Islet of Langerhans (tissue), 1 donor: Measurements from ENCODE around the gene MED7.
A peak's percentile ranks its signal among the peaks of the same experiment; 100 is the strongest.
"Not testable (repeated sequence)": the region's sequence is repeated elsewhere in the genome, so short reads cannot be mapped to it uniquely, and the experiment has no call there.

Source experiments
- FAIRE-seq: peaks from one replicate; lab custom pipeline; 2011; peaks lifted over from hg19 to GRCh38; lab: Jason Lieb, UNC

Gene MED7, protein sequence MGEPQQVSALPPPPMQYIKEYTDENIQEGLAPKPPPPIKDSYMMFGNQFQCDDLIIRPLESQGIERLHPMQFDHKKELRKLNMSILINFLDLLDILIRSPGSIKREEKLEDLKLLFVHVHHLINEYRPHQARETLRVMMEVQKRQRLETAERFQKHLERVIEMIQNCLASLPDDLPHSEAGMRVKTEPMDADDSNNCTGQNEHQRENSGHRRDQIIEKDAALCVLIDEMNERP

DNA sequence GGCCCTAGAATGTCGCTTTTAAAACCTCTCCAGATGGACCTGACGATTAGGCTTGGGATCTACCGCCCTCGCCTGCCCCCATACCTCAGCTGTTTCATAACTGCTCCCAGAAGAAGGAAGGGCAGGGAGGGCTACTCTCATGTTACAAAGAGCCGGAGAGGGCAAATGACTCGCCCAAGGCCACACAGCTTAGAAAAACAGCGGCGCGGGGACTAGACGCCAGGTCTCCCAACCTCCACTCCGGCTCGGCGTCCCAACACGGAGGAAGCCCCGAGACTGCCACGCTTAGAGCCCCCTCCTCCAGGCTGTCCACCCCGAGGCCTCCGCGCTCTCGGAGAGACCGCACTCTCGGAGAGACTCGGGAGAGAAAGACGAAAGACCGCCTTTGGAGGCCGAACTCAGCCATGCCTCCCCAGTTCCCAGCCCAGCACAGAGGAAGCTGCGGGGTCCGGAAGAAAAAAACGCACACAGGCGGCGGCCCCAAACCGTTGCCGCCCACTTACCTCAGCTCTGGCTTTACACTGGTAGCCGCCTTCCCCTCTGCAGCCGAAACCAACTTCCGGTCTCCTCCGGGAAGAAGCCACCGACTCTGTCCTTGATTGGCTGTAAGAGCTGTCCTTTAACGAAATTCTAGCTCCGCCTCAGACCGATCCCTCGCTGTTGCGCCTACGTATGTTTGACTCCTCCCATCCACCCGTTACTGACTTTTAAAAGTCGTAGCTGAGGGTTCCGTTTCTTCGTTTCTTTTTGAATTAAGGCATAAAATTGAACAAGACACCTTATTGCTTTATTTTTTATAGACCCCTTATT, at the start of gene MED7:
Gene MED7, minus strand, starts transcription at position 549 of the 810 bp plus-strand sequence. CDS start 3,434 bp downstream, outside the sequence.
- peak; percentile 99 for FAIRE-seq

DNA sequence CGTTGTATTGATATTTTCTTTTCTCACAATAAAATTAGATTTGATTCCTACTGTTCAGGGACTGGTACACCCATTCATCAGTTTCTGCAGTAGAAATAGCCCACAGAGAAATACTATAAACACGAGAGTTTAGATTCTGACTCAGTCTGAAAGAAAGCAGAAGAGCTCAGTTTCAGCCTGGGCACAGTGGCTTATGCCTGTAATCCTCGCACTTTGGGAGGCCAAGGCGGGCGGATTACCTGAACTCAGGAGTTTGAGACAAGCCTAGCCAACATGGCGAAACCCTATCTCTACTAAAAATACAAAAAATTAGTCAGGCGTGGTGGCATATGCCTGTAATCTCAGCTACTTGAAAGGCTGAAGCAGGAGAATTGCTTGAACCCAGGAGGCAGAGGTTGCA, 46.6 kb upstream of the MED7 start:
- FAIRE-seq, result no peak

DNA sequence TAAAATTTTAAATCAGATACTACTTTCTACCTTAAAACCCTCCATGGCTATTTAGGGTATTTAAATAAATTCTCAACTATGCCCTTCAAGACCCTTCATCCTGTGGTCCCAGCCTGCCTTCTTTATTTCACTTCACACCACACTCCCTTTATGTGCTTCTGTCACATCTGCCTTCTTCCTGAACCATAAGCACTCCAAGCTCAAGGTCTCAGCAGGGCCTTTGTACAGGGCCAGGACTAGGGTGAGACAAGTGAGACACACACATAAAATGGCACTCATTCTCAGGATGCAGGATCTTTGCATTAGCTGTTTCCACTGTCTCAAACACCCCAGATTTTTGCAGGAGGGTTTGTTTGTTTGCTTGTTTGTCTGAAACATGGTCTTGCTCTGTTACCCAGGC, 45.6 kb upstream of the MED7 start:
- FAIRE-seq, result no peak

DNA sequence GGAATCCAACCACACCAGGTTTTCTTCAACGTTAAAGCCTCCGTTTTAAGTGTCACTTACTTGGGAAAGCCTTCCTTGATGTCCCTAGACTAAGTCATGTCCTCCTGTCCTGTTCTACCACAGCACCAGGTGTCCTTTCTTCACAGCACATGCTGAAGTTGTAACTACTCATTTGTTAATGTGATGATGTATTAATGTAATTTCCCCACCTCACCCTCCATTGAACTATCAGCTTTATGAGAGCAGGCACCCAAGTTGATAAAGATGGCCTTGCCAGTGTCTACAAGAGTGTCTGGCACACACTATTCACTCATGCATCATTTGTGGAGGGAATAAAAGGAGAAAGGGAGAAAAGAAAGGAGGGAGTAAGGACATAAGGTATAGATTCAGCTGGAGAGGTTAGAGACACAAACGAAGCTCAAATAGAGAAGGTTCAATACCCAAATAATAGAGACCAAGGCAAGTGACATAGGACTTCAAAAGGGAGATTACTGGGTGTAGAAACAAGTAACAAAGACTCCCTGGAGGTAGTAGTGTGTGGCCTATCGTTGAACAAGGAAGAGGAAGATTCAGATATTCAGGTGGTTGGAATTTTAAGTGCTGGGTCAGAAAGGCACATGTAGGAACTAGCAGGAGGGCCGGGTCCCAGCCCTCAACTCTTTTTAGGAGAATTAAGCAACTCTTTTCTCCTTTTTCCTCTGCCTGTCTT, 44.5 kb upstream of the MED7 start:
- FAIRE-seq, result no peak

DNA sequence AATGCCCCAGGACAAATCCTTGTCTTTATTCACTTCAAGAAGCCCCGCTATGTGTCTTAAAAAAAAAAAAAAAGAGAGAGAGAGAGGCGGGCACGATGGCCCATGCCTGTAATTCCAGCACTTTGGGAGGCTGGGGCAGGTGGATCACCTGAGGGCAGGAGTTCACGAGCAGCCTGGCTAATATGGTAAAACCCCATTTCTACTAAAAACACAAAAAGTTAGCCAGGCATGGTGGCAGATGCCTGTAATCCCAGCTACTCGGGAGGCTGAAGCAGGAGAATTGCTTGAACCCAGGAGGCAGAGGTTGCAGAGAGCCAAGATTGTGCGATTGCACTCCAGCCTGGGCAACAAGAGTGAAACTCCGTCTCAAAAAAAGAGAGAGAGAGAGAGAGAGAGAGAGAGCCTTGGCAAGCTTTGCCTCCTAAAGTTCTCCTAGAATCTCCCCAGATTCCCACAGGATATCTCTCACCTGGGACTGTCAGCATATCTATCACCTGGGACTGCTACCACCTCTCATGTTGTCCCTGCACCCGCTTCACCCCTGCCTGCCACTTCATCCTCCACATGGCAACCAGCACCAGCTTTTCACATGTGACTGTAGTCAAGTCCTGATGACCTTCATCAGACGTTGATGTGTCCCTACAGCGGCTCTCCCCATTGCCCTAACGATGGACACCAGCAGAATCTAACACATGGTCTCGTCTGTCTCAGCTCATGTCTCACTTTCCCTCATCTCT, 43.8 kb upstream of the MED7 start:
- no peak for FAIRE-seq

DNA sequence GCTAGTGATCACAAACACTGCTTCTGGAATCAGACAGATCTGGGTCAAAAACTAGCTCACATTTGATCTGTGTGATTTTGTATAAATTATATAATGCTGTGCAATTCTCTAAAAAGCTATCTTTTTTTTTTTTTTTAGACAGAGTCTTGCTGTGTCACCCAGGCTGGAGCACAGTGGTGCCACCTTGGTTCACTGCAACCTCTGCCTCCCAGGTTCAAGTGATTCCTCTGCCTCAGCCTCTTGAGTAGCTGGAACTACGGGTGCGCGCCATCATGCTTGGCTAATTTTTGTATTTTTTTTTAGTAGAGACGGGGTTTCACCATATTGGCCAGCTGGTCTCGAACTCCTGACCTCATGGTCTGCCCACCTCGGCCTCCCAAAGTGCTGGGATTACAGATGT, 42.5 kb upstream of the MED7 start:
- not testable (repeated sequence) for FAIRE-seq

DNA sequence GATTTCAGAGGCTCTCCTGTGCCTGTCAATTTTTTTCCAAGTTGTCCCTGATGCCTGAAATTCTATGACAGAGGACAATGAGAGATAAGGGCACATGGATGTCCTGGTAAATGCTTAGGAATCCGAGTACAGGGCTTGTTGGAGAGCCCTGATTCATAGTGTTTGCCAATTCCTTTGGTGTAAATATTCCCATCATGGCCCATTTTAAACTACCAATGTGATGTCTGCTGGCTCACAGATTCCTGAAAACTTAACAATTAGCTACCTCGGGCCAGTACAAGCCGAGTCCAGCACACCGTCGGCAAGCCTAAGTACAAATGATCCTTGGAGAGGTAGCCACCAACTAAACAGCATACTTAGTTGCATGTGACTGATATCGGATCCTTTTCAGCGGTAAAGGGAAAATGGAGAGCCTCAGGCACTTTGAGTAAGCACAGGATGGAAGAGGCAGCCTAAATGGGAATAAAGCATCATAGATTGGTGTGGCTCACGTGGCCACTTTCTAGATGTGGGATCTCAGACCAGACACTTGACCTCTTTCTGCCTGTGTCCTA, 41.5 kb upstream of the MED7 start:
- FAIRE-seq, result no peak

DNA sequence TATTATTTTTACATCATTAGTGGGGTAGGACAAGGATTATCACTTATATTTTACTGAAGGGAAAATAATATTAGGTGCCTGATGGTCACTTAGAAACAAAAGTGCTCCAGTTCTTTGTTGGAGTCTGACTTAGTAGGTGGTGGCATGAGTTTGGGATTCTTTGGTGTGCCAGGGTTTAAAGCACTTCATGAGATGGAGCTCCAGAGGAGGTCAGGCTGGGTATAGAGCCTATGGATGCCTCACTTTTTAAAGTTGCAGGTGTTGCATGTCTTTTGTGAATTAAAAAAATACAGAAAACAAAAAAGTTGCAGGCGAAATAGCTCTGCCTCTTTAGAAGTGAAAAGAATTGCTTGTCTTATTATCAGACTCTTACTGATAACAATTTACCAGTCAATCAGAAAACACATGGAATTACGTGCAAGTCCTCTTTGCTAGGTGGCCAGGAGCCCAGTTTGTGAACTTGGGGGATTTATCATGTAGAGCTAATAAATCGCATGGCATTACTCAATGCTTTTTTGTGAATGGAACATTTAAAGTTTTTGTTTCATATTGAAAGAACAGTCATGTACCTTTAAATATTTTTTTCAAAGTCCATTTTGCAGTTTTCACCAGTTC, 39.6 kb upstream of the MED7 start:
- FAIRE-seq, result no peak

DNA sequence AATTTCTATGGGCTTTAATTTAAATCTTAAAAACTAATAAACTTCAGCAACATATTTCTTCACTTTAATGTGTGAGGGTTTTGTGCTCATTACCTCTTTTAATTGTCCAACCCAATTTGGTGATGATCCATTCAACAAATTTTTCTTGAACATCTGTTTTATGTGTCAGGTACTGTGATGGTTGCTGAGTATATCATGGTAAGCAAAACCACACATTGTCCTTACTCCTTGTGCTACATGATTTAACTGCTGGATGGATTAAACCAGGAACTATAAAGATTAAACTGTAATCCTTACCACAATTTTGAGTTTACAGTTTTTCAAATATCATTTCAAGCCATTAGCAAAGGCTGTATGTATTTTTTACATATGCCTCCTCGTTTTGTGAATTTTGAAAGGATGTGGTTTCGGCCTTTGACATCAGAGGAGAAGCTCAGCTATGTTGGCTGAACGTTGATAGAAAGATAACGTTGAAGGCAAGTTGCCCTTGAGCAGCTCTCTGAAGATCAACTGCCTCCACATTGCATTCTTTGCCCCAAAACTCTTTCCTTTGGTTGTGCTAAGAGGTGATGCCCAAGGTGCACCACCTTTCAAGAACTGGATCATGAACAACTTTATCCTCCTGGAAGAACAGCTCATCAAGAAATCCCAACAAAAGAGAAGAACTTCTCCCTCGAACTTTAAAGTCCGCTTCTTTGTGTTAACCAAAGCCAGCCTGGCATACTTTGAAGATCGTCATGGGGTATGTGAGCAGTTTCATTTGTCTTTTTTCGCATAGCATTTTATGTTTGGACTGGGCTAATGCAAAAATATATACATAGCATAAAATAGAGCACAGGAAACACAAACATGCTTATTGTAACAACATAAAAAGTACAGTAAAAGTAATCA, 38.0 kb upstream of the MED7 start, which contains the start of gene ITK:
Gene ITK, plus strand, starts transcription at position 467 of the 891 bp plus-strand sequence. Its CDS starts 138 bp downstream, at position 605.
- no peak for FAIRE-seq

DNA sequence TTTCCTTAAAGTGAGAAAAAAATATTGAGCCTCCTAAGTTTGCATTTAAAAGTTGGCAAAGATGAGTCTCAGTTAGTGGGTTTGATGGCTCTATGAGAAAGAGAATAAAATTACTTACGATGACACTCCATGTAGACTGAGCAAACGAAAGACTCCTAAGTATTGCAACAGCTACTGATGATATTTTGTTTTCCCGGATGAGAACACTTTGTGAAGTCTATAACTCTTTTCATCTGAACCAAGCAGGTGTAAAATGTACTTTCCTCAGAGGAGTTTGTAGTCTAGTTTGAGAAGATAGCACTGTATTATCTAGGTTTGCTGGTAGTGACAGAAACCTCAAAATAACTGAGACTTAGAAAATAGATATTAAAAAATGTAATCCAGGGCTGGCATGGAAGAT, 36.3 kb upstream of the MED7 start:
- FAIRE-seq, result no peak

DNA sequence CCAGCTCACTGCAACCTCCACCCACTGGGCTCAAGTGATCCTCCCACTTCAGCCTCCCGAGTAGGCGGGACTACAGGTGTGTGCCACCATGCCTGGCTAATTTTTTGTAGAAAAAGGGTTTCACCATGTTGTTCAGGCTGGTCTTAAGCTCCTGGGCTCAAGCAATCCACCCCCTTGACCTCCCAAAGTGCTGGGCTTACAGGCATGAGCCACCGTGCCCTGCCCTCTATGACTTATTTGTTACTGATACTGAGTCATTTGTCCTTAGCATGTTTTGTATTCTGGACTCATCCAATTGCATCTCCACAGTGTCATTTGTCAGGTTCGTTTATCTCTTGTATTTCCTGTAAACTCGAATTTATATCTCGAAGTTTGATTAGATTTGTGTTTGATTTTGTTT, 35.3 kb upstream of the MED7 start:
- no peak for FAIRE-seq

DNA sequence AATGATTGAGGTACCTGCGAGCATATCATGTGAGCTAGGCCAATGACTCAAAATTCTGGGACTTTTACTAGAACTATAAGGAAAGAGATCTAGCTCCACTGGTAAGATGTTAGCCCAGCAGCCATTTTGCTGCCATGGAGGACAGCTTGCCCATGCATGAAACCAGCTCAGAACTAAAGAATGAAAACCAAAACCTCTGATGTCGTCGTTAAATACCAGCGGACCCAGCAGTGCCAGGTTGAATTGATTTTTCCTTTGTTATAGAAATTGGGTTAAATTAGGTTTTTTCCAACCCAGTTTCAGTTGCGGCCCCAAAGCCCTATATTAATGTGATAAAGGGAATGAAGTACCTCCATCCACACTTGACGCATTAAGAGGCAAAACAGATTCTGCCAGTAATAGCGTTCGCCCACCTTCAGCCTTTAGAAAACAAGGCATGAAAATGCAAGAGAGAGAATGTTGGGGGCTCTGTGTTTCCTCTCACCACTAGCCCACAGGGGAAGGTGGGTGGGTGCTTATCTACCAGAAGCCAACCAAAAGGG, 32.5 kb upstream of the MED7 start:
- no peak for FAIRE-seq

DNA sequence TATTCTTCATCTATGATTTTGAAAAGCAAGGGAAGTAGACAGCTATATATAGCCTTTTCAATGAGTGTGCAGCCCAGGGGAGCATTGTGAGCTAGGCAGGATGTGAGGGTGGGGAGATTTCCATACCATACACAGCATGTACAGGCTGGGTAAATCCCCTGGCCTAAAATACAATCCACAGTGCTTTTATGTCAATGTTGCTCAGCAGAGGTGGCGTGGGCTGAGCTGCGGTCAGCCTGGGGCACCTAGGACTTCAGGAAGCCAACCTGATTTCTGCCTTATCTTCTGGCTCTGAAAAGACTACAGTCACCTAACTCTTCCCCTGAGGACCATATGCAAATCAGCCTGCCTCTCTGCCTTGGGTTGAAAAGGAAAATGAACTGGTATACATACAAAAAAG, 29.7 kb upstream of the MED7 start:
- FAIRE-seq, result no peak

DNA sequence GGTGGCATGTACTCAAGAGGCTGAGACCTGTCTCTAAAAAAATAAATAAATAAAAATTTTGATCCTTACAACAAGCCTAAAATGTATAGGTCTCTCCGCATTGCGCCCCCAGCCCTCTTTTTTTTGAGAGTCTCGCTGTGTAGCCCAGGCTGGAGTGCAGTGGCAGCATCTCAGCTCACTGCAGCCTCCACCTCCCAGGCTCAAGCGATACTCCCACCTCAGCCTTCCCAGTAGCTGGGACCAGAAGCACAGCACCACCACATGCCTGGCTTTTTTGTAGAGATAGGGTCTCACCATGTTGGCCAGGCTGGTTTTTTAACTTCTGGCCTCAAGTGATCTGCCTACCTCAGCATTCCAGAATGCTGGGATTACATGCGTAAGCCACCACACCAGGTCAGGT, 25.6 kb upstream of the MED7 start:
- no peak for FAIRE-seq

DNA sequence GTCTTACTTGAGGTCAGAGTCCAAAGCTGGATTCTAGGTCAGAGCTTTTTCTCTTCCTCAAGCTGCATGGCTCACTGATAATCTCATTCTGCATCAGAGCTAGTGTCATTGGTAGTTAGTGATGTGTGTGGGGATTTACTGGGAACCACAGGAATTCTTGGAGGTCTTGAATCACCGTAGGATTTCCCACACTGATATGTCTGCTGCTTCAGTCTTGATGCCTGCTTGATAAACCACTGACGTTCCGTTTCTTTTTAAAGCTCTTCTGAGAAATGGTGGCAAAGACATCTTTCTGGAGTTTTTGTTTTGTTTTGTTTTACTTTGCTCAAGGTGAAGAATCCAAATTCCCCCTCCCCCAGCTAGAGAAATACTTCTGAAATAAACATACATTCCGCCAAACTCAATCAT, 24.6 kb upstream of the MED7 start:
- no peak for FAIRE-seq

DNA sequence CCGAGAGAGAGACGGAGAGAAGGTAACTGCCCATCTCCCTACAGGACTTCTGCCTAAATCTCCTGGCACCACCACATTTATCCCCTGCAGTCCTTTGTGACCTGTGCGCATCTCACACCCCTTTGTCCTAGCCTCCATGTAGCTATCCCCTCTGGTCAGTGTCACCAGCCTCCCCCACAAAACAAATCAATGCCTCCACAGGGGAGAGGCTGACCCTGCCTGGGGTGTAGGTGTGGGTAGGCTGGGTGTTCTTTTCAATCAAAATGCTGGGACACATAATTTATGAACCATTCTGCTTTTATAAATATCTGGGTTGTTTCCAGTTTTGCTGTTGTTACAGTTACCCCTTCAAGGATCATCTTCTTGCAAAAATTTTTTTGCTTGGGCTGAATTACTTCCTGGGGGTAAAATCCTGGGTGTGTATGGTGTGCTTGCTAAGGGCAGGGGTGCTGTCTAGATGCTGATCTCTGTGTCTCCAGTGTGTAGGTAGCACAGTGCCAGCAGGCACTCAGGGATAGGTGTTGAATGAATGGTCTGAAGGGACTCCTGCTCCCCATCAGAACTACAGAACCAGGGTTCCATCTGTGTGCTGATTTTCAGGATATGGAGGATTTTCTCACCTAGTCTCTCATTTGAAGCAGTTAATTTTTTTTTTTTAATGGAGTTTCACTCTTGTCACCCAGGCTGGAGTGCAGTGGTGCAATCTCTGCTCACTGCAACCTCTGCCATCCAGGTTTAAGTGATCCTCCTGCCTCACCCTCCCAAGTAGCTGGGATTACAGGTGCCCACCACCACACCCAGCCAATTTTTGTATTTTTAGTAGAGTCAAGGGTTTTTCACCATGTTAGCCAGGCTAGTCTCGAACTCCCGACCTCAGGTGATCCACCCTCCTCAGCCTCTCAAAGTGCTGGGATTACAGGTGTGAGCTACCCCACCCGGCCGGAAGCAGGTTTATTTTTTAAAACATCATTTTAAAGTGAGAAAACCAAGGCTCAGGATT, 23.8 kb upstream of the MED7 start, which contains the start of gene GARIN3:
Gene GARIN3, minus strand, starts transcription at position 51 of the 1,000 bp plus-strand sequence. CDS start 96 bp downstream, outside the sequence.
- FAIRE-seq, result no peak

DNA sequence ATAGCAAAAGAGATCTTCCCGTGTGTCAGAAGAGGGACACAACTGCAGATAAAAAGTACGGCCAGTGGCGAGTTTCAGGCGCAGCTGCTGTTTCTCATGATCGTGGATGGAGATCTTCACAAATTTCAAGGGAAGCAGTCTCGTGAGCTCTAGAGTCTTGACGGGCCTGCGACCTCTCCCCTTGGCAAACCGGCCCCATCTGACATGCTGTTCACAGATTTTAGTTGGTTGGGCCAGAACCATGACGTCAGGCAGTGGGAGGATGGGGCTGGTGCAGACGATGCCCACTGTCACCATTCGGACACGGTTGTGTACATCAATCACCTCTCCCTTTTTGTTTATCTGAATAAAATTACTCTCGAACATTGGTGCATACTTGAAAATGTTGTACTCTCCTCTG, 23.0 kb upstream of the MED7 start:
- no peak for FAIRE-seq

DNA sequence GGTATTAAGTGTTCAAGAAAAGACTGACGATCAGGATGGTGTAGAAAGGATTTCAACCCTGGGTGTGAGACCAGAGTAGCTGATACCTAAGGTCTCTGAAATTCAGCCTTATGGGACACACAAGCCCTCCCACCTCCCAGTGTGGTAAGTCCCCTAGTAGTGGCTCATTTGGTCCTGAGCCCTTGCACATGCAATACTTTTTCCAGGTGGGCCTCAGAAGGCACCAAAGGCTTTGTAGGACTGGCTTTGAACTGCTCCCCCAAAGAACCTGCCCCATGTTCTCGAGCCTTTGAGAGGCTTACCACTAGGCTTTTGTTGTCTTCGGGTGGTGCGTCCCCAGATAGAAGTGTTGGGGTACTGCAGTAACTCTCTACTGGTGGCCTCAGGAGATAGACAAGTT, 22.6 kb upstream of the MED7 start:
- FAIRE-seq, result no peak

DNA sequence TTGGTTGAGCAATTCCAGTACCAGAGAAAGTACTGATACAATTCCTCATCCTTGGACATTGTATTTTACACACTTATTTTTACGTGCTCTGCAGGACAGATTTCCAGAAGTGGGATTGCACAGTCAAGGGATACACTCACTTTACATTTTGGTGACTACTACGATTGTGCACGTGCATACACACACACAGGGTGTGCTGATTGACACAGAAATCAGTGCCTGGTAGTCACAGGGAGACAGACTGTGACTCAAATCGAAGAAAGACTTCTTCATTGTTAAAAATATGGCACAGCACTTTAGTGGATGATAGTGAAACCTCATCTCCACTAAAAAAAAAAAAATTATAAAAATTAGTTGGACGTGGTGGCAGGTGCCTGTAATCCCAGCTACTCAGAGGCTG, 21.9 kb upstream of the MED7 start:
- no peak for FAIRE-seq
